Measurements from ENCODE around the gene ESYT2.

DNA sequence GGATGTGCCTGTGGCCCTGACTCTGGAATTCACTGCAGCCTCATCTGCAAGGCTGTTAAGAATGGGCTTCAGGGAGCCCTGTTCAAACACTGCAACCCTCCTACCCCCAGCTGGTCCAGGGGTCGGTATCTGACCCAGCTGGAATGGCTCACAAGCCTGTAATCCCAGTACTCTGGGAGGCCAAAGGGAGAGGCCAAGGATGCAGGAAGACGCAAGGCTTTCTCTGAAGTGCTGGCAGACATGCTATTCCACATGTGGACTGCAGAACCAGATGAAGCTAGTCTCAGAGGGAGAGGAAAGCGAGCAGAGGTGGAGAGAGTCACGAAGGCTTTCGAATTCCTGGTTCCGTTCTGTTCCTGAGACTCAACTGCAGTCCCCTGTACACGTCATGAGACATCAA, 45.0 kb downstream of the ESYT2 start:
- TF ChIP-seq, protein P1, sequence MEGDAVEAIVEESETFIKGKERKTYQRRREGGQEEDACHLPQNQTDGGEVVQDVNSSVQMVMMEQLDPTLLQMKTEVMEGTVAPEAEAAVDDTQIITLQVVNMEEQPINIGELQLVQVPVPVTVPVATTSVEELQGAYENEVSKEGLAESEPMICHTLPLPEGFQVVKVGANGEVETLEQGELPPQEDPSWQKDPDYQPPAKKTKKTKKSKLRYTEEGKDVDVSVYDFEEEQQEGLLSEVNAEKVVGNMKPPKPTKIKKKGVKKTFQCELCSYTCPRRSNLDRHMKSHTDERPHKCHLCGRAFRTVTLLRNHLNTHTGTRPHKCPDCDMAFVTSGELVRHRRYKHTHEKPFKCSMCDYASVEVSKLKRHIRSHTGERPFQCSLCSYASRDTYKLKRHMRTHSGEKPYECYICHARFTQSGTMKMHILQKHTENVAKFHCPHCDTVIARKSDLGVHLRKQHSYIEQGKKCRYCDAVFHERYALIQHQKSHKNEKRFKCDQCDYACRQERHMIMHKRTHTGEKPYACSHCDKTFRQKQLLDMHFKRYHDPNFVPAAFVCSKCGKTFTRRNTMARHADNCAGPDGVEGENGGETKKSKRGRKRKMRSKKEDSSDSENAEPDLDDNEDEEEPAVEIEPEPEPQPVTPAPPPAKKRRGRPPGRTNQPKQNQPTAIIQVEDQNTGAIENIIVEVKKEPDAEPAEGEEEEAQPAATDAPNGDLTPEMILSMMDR (IDR thresholded peaks at IDR 0.05), result no peak
- no peak for TF ChIP-seq POLR2A (IDR thresholded peaks at IDR 0.05)

Measured in uterus (tissue), 2 donors.